Measurements from ENCODE around the gene IL2RA. TPM values are rescaled to one million over a fixed set of nuclear protein-coding genes. Genes with fewer than 3 reads are reported as not detected.
A peak's percentile ranks its signal among the peaks of the same experiment; 100 is the strongest.

The IL2RA gene
- total RNA-seq, 2 donors from 2014 or later, result 51.7 to 59.2 TPM

DNA sequence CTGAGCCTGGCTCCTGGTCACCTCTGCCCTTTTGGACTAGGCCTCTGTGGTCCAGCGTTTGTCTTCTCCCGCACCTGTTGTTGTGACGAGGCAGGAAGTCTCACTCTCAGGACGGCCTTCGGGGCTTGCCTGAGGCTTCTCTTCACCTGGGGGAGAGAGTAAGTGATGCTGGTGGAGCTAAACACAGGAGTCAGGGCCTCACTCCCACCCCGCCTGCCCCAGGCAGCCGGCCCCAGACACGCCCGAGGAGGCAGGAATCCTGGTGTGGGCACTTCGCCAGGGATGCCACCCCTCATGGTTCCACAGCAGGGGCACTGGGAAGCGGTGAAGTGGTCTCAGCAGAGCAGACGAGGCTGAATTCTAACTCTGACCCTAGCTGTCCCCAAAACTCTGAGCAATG is 42.4 kb downstream of the IL2RA start:
- Mint-ChIP-seq H3K27me3 (no peaks in the 10 kb centered on the region), H3K4me3 (no peak overlapping the region), H3K36me3 (ENCODE audit: low read depth) (peaks cover 10% of the 10 kb centered on the region), H3K27ac (no peak overlapping the region), H3K4me1 (peaks cover 22% of the 10 kb centered on the region)
- no peaks in the 10 kb centered on the region for H3K9me3 ChIP-seq (ENCODE audit: control insufficient read depth, low read length, poor library complexity, severe bottlenecking)
- ATAC-seq (no peak), DNase-seq (no peak)

DNA sequence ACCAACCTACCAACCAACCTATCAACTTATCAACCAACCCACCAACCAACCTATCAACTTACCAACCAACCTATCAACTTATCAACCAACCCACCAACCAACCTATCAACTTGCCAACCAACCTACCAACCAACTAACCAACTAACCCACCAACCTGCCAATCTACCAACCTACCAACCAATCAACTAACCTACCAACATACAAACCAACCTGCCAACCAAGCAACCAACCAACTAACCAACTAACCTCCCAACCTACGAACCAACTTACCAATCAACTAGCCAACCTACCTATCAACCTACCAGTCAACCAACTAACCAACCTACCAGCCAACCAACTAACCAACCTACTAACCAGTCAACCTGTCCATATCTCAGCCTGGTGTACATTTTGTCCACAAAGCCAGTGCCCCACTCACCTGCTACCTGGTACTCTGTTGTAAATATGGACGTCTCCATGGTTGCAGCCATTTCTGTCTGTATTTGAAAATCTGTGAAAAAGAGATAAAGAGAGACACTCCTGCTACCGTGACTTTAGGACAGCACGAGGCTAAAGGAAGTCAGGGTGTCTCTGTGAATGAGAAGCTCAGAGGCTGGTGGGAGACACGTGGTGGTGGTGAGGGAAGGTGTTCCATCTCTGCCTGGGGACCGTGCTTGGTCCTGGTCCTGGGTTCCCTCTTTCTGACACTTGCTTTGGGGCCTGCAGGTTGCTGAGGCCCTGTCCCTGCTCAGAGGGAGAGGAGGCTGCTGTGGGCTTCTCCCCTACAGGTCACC is 43.0 kb downstream of the IL2RA start:
- Mint-ChIP-seq H3K27ac (no peak overlapping the region), H3K4me1 (peaks cover 28% of the 10 kb centered on the region), H3K27me3 (no peaks in the 10 kb centered on the region), H3K4me3 (no peak overlapping the region), H3K36me3 (ENCODE audit: low read depth) (peaks cover 10% of the 10 kb centered on the region)
- no peak for DNase-seq
- no peaks in the 10 kb centered on the region for H3K9me3 ChIP-seq (ENCODE audit: control insufficient read depth, low read length, poor library complexity, severe bottlenecking)
- no peak for ATAC-seq

DNA sequence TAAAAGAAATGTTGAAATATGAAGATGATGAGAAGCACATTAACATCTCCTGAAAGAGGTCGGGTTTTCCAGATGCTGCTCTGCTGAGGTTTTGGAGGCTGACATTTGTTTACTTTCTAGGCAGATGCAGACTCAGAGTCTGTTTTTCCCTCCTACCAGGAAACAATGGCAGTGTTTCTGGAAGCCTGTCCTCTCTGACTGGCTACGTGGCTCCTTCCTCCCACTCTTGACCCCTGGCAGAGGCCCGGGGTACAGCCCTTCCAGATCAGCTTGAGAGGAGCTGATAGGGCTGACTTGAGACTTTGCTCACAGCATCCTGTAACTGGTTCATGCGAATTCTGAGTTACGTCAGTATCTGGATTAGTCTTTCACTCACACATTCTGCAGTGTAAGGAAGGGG is 43.7 kb downstream of the IL2RA start:
- ATAC-seq (no peak), DNase-seq (no peak)
- H3K9me3 ChIP-seq (ENCODE audit: control insufficient read depth, low read length, poor library complexity, severe bottlenecking), result no peaks in the 10 kb centered on the region
- Mint-ChIP-seq H3K4me3 (no peak overlapping the region), H3K27me3 (no peaks in the 10 kb centered on the region), H3K36me3 (ENCODE audit: low read depth) (peaks cover 10% of the 10 kb centered on the region), H3K4me1 (peaks cover 32% of the 10 kb centered on the region), H3K27ac (peak overlapping the region; percentile 96)

DNA sequence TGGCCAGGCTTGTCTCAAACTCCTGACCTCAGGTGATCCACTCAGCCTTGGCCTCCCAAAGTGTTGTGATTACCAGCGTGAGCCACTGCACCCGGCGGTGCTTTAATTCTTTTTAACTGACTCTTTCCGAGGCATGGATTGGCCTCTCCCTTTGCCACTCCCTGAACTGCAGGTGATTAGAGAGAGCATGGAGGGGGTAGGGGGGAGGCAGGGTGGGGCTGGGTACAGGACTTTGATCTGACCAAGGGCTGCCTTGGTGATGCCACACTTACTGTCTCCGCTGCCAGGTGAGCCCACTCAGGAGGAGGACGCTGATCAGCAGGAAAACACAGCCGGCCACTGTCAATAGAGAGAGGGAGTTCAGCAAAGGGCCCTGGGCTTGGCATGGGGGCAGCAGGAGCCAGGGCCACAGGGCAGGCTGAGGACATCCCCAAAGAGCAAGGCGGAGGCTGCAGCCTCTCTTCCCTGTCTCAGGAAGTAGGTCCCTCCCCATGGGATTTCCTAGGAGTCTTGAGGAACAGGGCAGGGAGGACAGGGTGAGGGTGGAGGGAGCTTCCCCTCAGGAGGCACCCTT is 44.3 kb downstream of the IL2RA start:
- no peak overlapping the region for H3K4me3 Mint-ChIP-seq
- ATAC-seq (no peak), DNase-seq (no peak)
- H3K27me3 Mint-ChIP-seq, result no peaks in the 10 kb centered on the region
- H3K27ac Mint-ChIP-seq, result peak overlapping the region; percentile 96
- peaks cover 10% of the 10 kb centered on the region for H3K36me3 Mint-ChIP-seq (ENCODE audit: low read depth)
- peaks cover 32% of the 10 kb centered on the region for H3K4me1 Mint-ChIP-seq
- H3K9me3 ChIP-seq (ENCODE audit: control insufficient read depth, low read length, poor library complexity, severe bottlenecking), result no peaks in the 10 kb centered on the region

DNA sequence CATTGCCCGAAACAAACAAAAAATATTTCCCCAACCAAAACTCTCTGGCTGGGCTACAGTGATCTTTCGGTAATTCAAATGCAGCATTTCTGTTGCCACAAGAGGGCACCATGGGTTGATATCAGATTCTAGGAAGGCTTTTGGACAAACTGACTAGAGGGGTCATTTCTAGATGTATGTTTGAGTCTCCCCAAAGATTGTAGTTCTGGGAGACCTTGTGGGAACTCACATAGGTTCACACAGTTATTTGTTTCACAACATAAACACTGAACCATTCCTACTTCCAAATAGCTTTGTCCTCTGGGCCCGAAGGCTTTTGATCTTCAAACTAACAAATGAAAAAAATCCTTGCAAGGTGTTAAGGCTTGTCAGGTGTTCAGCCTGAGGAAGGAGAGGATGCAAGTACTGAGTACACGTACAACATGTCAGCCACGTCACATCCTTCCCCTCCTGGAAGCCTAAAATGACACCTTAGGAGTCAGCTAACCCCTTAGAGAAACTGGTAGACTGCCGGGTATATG is 47.9 kb downstream of the IL2RA start:
- no peaks in the 10 kb centered on the region for H3K27me3 Mint-ChIP-seq
- no peak overlapping the region for H3K4me3 Mint-ChIP-seq
- H3K9me3 ChIP-seq (ENCODE audit: control insufficient read depth, low read length, poor library complexity, severe bottlenecking), result no peaks in the 10 kb centered on the region
- ATAC-seq, result peak; percentile 97
- H3K4me1 Mint-ChIP-seq, result peaks cover 25% of the 10 kb centered on the region
- H3K27ac Mint-ChIP-seq, result peak overlapping the region; percentile 96
- peaks cover 12% of the 10 kb centered on the region for H3K36me3 Mint-ChIP-seq (ENCODE audit: low read depth)
- peak in 2 of 3 donors; percentile 38 to 58 for DNase-seq

DNA sequence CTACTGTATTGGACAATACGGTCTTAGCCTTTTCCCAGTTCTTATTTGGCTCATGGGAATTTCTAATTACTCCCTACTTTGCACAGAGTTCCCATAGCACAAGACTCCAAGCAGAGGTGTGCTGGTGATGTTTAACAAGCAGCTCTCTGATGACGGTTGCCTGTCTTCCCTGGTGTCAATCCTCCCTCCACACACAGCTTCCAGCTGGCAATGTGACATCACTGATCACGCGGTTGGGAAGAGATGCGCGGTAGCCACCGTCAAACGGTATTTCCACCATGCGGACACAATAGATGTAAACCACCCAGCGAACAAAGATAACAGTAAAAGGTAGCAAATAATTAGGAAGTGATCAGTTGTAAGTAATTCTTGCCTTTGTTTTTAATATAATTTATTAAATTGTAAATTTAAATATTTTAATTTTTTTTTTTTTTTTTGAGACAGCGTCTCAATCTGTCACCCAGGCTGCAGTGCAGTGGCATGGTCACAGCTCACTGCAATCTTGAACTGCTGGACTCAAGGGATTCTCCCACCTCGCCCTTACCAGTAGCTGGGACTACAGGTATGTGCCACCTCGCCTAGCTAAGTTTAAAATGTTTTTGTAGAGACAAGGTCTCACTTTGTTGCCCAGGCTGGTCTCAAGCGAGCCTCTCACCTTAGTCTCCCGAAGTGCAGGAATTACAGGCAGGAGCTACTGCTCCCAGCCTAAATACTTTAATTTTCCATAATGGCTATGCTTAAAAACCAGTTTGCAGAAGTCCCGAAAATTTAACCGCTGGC is 48.6 kb downstream of the IL2RA start:
- no peak overlapping the region for H3K4me3 Mint-ChIP-seq
- peaks cover 20% of the 10 kb centered on the region for H3K4me1 Mint-ChIP-seq
- peak overlapping the region; percentile 96 for H3K27ac Mint-ChIP-seq
- H3K9me3 ChIP-seq (ENCODE audit: control insufficient read depth, low read length, poor library complexity, severe bottlenecking), result no peaks in the 10 kb centered on the region
- DNase-seq, result no peak
- ATAC-seq, result no peak
- peaks cover 7% of the 10 kb centered on the region for H3K36me3 Mint-ChIP-seq (ENCODE audit: low read depth)
- no peaks in the 10 kb centered on the region for H3K27me3 Mint-ChIP-seq

DNA sequence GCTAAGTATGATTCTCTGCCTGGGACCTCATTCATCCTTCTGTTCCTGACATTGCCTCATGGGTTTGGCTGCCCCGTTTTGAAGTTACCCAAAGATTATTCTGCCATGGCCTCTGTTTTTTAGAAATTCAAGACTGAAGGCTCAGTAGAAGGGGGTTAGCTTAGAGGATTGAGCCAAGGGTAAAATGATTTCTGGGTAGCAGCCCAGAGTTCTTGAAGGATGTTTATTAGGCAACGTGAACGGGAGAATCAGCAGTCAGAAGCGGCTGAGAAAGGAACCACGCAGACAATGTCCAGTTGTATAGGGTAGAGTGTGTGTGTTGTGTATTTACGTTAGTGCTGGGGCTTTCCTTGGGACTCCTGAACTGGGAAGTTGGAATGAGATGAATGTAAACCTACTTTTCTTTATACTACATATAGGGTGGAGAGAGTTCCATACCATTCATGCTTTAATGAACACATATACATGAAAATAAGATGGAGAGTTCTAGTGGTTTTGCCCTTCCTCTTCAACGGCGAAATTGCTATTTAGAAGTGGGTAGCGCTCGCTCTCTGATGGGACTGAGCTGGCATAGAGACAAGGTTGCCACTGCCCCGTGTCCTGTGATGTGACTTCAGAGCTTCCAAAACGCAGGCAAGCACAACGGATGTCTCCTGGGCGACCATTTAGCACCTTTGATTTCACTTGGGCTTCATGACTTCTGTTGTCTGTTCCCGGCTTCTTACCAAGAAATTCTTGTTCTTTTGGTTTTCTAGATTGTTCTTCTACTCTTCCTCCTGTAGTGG is 49.9 kb downstream of the IL2RA start:
- Mint-ChIP-seq H3K27ac (no peak overlapping the region), H3K36me3 (ENCODE audit: low read depth) (peaks cover 7% of the 10 kb centered on the region), H3K27me3 (no peaks in the 10 kb centered on the region), H3K4me3 (no peak overlapping the region), H3K4me1 (peaks cover 20% of the 10 kb centered on the region)
- ATAC-seq, result no peak
- DNase-seq, result no peak
- no peaks in the 10 kb centered on the region for H3K9me3 ChIP-seq (ENCODE audit: control insufficient read depth, low read length, poor library complexity, severe bottlenecking)

DNA sequence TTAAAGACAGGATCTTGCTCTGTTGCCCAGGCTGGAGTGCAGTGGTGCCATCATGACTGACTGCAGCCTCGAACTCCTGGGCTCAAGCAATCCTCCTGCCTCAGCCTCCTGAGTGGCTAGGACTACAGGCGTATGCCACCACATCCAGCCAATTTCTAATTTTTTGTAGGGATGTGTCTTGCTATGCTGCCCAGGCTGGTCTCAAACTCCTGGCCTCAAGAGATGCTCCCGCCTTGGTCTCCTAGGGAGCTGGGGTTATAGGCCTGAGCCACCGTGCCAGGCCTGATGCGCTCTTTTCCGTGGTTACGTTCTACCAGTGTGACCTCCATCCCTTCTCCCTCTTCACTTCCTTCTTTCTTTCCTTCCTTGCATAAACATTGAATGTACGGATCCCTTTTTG is 50.6 kb downstream of the IL2RA start:
- no peak for ATAC-seq
- peaks cover 20% of the 10 kb centered on the region for H3K4me1 Mint-ChIP-seq
- no peak for DNase-seq
- H3K9me3 ChIP-seq (ENCODE audit: control insufficient read depth, low read length, poor library complexity, severe bottlenecking), result no peaks in the 10 kb centered on the region
- H3K27me3 Mint-ChIP-seq, result no peaks in the 10 kb centered on the region
- no peak overlapping the region for H3K4me3 Mint-ChIP-seq
- H3K36me3 Mint-ChIP-seq (ENCODE audit: low read depth), result peaks cover 8% of the 10 kb centered on the region
- H3K27ac Mint-ChIP-seq, result peak overlapping the region; percentile 2

DNA sequence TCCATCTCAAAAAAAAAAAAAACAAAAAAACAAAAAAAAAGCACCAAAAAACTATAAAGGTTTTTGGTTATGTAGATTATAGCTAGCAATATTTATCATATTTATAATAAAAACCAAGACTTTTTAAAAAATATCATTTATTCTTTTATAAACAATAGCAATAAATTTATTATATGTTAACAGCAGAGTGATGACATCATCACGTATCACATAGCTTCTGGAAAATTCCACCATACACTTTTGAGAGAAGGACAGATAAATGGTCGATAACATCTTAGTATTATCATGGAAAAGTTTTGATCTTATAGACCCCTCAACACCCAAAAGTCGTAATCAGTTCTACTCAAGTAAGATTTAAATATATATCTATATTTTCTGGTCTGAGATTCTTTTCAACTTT is 51.6 kb downstream of the IL2RA start:
- DNase-seq (no peak), ATAC-seq (no peak)
- H3K9me3 ChIP-seq (ENCODE audit: control insufficient read depth, low read length, poor library complexity, severe bottlenecking), result no peaks in the 10 kb centered on the region
- Mint-ChIP-seq H3K27ac (no peak overlapping the region), H3K4me3 (no peak overlapping the region), H3K4me1 (peaks cover 20% of the 10 kb centered on the region), H3K27me3 (no peaks in the 10 kb centered on the region), H3K36me3 (ENCODE audit: low read depth) (peaks cover 9% of the 10 kb centered on the region)

DNA sequence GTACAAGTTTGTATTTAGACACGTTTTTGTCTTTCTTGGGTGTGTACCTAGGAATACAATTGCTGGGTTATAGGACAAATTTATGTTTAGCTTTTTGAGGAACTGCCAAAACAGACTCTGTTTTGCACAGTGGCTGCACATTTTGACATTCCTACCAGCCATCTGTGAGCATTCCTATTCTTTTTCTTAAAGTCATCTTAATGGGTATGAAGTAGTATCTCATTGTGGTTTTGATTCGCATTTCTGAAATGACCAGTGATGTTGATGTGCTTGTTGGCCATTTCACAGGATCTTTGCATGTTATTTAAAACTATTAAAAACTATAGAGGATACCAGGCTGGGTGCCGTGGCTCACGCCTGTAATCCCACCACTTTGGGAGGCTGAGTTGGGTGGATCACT is 52.2 kb downstream of the IL2RA start:
- H3K27me3 Mint-ChIP-seq, result no peaks in the 10 kb centered on the region
- H3K4me1 Mint-ChIP-seq, result peaks cover 15% of the 10 kb centered on the region
- no peak for DNase-seq
- no peak overlapping the region for H3K4me3 Mint-ChIP-seq
- no peaks in the 10 kb centered on the region for H3K9me3 ChIP-seq (ENCODE audit: control insufficient read depth, low read length, poor library complexity, severe bottlenecking)
- no peak overlapping the region for H3K27ac Mint-ChIP-seq
- no peak for ATAC-seq
- peaks cover 7% of the 10 kb centered on the region for H3K36me3 Mint-ChIP-seq (ENCODE audit: low read depth)

DNA sequence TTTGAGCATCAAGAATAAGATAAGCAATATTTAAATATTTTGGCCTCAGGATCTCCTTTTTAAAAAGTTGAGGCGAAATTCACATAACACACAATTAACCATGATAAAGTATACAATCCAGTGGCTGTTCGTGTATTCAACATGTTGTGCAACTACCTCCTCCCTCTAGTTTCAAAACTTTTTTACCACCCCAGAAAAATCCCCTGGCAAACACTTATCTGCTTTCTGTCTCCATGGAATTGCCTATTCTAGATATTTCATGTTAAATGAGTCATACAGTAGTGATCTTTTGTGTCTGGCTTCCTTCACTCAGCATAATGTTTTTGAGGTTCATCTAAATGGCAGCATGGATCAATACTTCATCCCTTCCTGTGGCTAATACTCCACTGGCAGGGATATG is 53.0 kb downstream of the IL2RA start:
- Mint-ChIP-seq H3K27me3 (no peaks in the 10 kb centered on the region), H3K36me3 (ENCODE audit: low read depth) (peaks cover 7% of the 10 kb centered on the region), H3K4me3 (no peak overlapping the region), H3K4me1 (peaks cover 12% of the 10 kb centered on the region), H3K27ac (peak overlapping the region; percentile 37)
- H3K9me3 ChIP-seq (ENCODE audit: control insufficient read depth, low read length, poor library complexity, severe bottlenecking), result no peaks in the 10 kb centered on the region
- no peak for ATAC-seq
- no peak for DNase-seq

DNA sequence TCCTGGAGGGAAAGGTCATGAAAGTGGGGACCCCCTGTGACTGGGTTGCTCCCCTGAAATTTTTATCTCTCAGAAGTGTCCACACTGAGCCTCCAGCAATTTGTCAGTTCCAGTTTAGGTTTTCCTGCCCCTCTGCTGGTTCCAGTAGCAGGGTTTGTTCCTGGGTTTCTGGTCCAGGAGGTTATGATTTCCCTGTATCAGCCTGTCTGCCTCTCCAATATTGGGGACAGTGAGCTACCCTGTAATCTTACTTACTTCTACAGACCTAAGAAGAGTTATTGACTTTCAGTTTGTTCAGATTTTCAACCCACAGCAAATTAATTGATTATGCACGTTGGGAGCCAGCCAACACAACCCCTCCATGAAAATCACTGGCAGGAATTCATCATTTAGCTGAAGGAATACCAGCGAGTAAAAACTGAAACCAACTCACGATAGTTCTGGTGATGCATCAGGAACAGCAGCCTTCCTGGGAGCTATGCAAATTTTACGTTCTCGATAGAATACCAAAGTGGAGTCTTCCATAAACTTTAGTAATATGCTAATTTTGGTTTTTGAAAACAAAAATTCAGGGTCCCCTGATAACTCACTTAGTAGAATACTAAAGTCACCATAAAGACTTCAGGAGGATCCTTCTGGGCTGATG is 53.5 kb downstream of the IL2RA start:
- Mint-ChIP-seq H3K4me1 (peaks cover 8% of the 10 kb centered on the region), H3K27ac (peak overlapping the region; percentile 37), H3K36me3 (ENCODE audit: low read depth) (peaks cover 7% of the 10 kb centered on the region), H3K27me3 (no peaks in the 10 kb centered on the region), H3K4me3 (no peak overlapping the region)
- no peak for ATAC-seq
- DNase-seq, result no peak
- H3K9me3 ChIP-seq (ENCODE audit: control insufficient read depth, low read length, poor library complexity, severe bottlenecking), result no peaks in the 10 kb centered on the region

Data from T-helper 17 cell (primary cell).